GM21619 (cell line): Measurements from ENCODE around the gene TSR3.

Experiments
- ATAC-seq: cut with Tn5 transposase; IDR thresholded peaks from one replicate; pipeline ENCODE4 v1.9.1; 2021; ENCODE audit not compliant: unreplicated experiment

Gene TSR3

GRCh38 chr16:1355591-1355990 lies 3.9 kb upstream of the TSR3 start:
- ATAC-seq, result no peak

- no peak for ATAC-seq
Observed at GRCh38 chr16:1354815-1355540, 3.3 kb upstream of the TSR3 start.

- peak; percentile 18 for ATAC-seq
Observed at GRCh38 chr16:1351215-1351581, 480 bp downstream of the TSR3 start.

- no peak for ATAC-seq
Observed at GRCh38 chr16:1350691-1351090, 987 bp downstream of the TSR3 start.

GRCh38 chr16:1349951-1350350 lies 1.7 kb downstream of the TSR3 start:
- ATAC-seq, result no peak

GRCh38 chr16:1349351-1349750 lies 2.3 kb downstream of the TSR3 start:
- ATAC-seq, result no peak

GRCh38 chr16:1348926-1349325 lies 2.8 kb downstream of the TSR3 start:
- ATAC-seq, result no peak

GRCh38 chr16:1348441-1348840 lies 3.2 kb downstream of the TSR3 start:
- ATAC-seq, result no peak

- ATAC-seq, result no peak
Observed at GRCh38 chr16:1347962-1348361, 3.7 kb downstream of the TSR3 start.

GRCh38 chr16:1347286-1347855 lies 4.3 kb downstream of the TSR3 start:
- no peak for ATAC-seq

- ATAC-seq, result no peak
Observed at GRCh38 chr16:1346422-1347285, 5.0 kb downstream of the TSR3 start.

- no peak for ATAC-seq
Observed at GRCh38 chr16:1345651-1346421, 5.8 kb downstream of the TSR3 start.

- no peak for ATAC-seq
Observed at GRCh38 chr16:1345087-1345486, 6.6 kb downstream of the TSR3 start.

GRCh38 chr16:1344499-1344898 lies 7.2 kb downstream of the TSR3 start:
- no peak for ATAC-seq

- no peak for ATAC-seq
Observed at GRCh38 chr16:1343428-1344242, 8.0 kb downstream of the TSR3 start.

GRCh38 chr16:1342526-1343427 lies 8.9 kb downstream of the TSR3 start:
- peak; percentile 91 for ATAC-seq

- no peak for ATAC-seq
Observed at GRCh38 chr16:1341495-1342420, 9.9 kb downstream of the TSR3 start.

GRCh38 chr16:1340730-1341494 lies 10.8 kb downstream of the TSR3 start:
- ATAC-seq, result no peak
